Measurements from ENCODE around the gene ZSCAN30. TPM values are rescaled to one million over a fixed set of nuclear protein-coding genes. Genes with fewer than 3 reads are reported as not detected.

The ZSCAN30 gene
- total and polyA plus RNA-seq, 9 of the 15 experiments (the other 6 are each of a cell fraction or from before 2014, with no cell fraction given), result 4.6 to 13.6 (median 10.8) TPM

DNA sequence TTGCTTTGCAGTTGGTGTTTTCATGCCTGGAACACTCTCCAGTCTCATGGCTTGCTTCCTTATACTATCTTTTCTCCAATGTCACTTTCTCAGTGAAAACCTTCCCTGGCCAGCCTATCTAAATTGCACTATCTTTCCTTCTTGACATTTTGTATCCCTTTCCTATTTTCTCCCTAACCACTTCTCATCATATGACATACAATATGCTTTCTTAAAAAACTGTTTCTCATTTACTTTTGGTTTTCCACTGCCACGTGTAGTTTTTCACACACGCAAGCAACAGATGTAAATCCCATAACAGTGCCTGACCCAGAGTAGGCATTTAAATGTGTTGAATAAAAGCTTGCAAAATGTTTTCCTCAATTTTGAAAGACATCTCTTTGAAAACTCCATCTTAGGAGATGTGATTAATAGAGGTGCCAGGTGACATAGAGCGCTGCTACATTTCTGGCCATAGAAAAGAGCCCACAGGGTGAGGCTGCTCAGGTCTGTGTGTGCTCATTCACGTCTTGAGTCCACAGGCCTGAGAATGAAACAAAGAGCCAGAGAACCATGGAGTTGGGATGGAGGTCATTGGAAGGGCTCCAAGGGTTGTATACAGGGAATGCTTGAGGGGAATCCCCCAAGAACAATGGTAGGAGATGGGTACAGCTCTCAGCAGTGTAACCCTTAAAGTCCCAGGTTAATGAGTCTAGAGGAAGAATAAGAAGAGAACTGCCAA lies 41.5 kb upstream of the ZSCAN30 start:
- H3K79me2 ChIP-seq (ENCODE audit: control insufficient read depth, insufficient read depth, low read length), result peaks cover 8% of the 10 kb centered on the region; the same call in 1 of the 3 replicates
- H3K9me3 ChIP-seq (replicated peaks; ENCODE audit: control insufficient read depth, insufficient read depth, low read depth, low read length), result no peaks in the 10 kb centered on the region
- intact Hi-C loops (cut with micrococcal nuclease), result no loop called here
- no peaks in the 10 kb centered on the region for H4K20me1 ChIP-seq (replicated peaks; ENCODE audit: control insufficient read depth, insufficient read depth, low read length)
- no TSS peak for BruUV-seq (replicated peaks)
- no peak overlapping the region for H3K9ac ChIP-seq (ENCODE audit: insufficient read depth in 1 of 2, low read depth in 2 of 2, low read length in 2 of 2)
- no peak overlapping the region for H3K4me3 ChIP-seq
- no peaks in the 10 kb centered on the region for H3K27me3 ChIP-seq (ENCODE audit: control insufficient read depth in 2 of 2, insufficient read depth in 2 of 2, low read length in 2 of 2)
- DNase-seq (ENCODE audit: extremely low read depth in 1 of 4, low spot score in 3 of 4) (no peak), ATAC-seq (peak; percentile 31), FAIRE-seq (no peak)
- POLR2A ChIA-PET, result interaction anchor here (0.8 to 1.2 kb wide), 2 partner anchors 10 kb away, joined by 4 to 5 read pairs; no protein-coding TSS in a partner anchor
- no peak overlapping the region for H3K4me2 ChIP-seq (ENCODE audit: insufficient read depth, low read length)
- 0 out of 5 replicates have a peak, but pooled peaks cover 0 to 2% of the 10 kb centered on the region in 2 experiments for H3K4me1 ChIP-seq (replicated peaks in 1 of 2; ENCODE audit: control insufficient read depth in 2 of 2, insufficient read depth in 2 of 2, low read length in 2 of 2)
- peaks cover 46% of the 10 kb centered on the region for H3K36me3 ChIP-seq (ENCODE audit: control insufficient read depth, insufficient read depth, low read length)
- TF ChIP-seq POLR2B (IDR thresholded peaks at IDR 0.05; ENCODE audit: low read depth, partially characterized antibody) (peak; percentile 49), POLR2AphosphoS2 (IDR thresholded peaks at IDR 0.05; ENCODE audit: low read length) (peak; percentile 74; the same call in 1 of the 2 replicates), ZFP30 (CRISPR knock-in tag; IDR thresholded peaks at IDR 0.05; ENCODE audit: borderline replicate concordance) (no peak), SUPT5H (IDR thresholded peaks at IDR 0.05) (peak; percentile 60), THRB (CRISPR knock-in tag; conservative IDR thresholded peaks at IDR 0.05) (peak; percentile 34; the same call in 1 of the 2 replicates), ZNF766 (CRISPR knock-in tag; conservative IDR thresholded peaks at IDR 0.05) (no peak), POLR2A (conservative IDR thresholded peaks at IDR 0.05) (peak; percentile 54; the same call in 1 of the 2 replicates)
- no peak overlapping the region for H3K27ac ChIP-seq (ENCODE audit: extremely low read depth, low read depth, low read length)
- in situ Hi-C loops (cut with MboI), result no loop called here
- no peak overlapping the region for H2AFZ ChIP-seq (ENCODE audit: low read depth, low read length)
- H3K9me1 ChIP-seq (ENCODE audit: control insufficient read depth, insufficient read depth, low read length), result no peaks in the 10 kb centered on the region
- CTCF ChIA-PET (ENCODE audit: low intra/inter-chr PET ratio), result no interaction called here
- WGBS (ENCODE audit: insufficient coverage, low coverage, missing lambda C conversion rate), result 88% methylated on average over 4 of the region's 4 CpGs

All from K562 (cell line).